GM19239 (cell line): ENCODE data around the gene PAGE2.
"Not testable (repeated sequence)": the region's sequence is repeated elsewhere in the genome, so short reads cannot be mapped to it uniquely, and the experiment has no call there.

Experiments
- DNase-seq: peaks from one replicate; pipeline ENCODE4 v3.0.0; 2011; ENCODE audit warnings: low spot score; ENCODE audit not compliant: insufficient read length
- FAIRE-seq: peaks from 2 replicates; lab custom pipeline; 2011; peaks lifted over from hg19 to GRCh38; lab: Jason Lieb, UNC

The PAGE2 gene

DNA sequence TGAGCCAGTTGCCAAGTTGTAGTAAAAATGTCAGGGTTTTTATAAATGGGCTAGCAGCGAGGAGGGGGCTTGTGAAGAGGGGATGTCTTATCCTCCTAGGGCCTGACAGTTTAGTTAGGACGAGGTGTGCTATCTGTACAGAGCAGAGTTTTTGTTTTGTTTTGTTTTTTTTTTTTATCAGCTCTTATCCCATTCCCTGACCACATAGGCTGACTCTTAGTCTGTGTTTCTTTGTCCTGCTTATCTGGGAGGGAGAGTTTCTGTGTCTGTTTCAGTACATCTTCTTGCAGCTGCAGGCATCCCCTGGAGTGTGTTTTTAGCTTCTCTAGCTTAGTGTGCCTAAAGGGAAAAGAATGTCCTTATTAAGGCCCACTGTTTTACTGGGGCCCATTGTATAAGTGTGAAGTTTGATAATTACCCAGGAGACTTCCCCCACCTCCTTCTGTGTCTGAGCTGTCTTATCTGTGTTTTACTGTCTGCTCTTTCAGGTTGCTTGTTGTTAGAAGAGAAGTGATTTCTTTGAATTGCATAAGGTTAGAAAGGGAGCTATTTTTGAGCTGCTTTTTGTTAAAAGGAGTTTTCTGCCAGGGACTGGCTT, 32.0 kb downstream of the PAGE2 start:
- no peak for DNase-seq
- FAIRE-seq, result no peak

DNA sequence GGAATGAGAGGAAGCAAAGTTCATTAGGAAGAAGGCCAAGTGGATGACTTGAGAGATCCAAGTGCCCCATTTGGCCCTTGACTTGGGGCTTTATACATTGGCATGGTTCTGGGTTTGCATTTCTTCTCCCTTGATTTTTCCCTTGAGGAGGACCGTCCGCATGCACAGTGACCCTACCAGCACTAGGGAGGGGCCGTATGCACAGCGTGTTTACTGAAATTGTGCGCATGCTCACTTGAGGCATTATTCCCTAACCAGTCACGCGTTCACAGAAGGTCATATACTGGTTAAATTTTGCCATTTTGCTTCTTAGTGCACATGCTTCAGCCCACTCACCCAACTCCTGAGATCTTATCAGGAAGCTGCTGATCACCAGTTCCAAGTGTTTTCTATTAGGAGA, 35.1 kb downstream of the PAGE2 start:
- FAIRE-seq (no peak), DNase-seq (no peak)

DNA sequence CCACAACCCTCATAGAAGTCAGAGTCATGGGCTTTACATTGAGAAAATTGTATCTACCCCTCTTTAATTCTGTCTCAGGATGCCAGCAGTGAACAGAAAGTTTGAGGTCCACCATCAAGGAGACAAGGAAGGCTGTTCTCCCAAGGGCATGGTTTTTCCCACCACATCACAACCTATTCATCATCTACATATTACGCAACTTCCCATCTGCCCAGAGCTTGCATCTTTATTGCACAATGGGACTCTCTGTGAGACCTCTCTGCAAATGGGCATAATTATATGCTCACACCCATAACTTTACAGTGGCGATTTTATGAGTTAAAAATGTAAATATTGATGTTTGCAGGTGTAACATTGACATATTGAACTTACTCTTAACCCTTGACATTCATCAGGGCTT, 38.9 kb downstream of the PAGE2 start:
- FAIRE-seq, result no peak
- DNase-seq, result no peak

DNA sequence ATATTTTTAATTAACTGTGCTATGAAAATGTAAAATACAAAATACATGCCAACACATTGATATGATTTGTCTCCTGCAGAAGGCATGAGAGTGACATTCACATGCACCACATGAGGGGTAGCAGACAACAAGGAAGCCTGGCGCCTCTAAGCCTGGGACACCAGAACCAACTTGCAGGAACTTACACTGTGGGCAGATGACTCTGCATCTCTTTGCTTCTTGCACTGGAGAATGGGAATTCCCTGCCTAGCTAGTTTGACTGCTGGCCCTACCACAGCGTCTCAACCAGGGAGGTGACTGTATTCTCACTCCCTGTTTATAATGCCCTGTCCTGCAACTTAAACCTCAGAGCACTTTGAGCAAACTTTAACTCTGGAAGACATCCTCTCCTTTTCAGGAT, 40.5 kb downstream of the PAGE2 start:
- FAIRE-seq (peak; percentile 21), DNase-seq (no peak)

DNA sequence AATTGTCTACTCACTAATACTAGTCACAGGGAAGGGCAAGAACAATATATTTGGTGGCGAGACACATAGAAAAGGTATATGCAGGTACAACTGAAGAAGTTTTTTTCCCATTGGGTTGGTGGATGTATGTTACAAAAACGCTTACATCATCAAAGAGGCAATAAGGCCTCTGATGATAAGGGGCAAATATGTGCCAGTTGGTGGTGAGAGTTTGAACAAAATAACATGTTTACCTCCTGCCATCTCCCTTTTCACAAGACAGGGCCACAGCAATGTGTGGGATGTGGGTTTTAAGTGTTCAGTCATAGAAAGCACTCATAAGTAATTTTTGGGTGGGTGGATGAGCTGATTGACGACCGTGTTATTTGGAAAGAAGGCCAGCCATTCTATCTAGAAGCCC, 41.7 kb downstream of the PAGE2 start:
- DNase-seq (no peak), FAIRE-seq (no peak)

DNA sequence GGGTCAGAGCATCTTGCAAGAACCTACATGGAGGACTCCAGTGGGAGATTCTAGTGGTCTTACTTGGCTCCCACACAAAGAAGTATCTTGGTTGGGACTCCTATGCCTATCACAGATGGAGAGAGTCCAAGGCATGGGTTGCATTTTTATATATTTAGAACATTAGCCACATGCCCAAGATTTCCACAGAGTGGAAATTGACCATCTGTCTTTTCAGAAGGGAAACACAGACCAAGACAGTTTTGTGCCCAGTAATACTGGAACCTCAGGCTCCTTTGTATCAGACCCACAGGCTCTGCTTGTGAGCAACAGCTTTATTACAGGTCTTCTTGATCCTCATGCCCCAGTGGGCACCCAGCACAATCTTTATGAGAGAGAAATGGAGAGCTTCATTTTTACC, 43.6 kb downstream of the PAGE2 start:
- DNase-seq (no peak), FAIRE-seq (no peak)

DNA sequence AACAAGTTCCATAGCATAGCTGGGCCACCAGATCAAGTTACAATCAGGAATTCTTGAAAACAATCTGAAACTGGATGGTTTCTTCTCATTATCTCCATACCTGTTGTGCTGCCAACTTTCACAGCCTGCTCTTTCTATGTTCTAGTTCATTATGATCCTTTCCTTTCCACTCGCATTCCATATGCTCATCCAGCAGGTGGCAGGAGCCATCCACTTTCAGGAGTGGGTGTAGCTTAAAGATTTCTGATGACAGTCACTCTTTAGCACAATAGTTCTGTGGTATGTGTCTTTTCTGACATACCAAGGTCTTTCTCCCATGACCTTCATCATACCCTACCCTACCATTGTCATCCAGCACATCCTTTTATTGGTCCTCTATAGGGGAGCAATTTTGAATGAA, 46.4 kb downstream of the PAGE2 start:
- DNase-seq, result no peak
- FAIRE-seq, result no peak

DNA sequence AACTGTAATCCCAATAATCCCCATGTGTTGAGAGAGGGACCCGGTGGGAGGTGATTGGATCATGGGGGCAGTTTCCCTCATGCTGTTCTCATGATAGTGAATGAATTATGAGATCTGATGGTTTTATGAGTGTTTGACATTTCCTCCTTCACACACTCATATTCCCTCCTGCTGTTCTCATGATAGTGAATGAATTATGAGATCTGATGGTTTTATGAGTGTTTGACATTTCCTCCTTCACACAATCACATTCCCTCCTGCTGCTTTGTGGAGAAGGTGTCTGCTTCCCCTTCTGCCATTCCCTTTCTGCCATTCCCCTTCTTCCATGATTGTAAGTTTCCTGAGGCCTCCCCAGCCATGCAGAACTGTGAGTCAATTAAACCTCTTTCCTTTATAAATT, 52.0 kb downstream of the PAGE2 start:
- not testable (repeated sequence) for DNase-seq, FAIRE-seq
